ENCODE results near the gene C5orf15.
"Not testable (repeated sequence)": the region's sequence is repeated elsewhere in the genome, so short reads cannot be mapped to it uniquely, and the experiment has no call there.

C5orf15 gene

DNA sequence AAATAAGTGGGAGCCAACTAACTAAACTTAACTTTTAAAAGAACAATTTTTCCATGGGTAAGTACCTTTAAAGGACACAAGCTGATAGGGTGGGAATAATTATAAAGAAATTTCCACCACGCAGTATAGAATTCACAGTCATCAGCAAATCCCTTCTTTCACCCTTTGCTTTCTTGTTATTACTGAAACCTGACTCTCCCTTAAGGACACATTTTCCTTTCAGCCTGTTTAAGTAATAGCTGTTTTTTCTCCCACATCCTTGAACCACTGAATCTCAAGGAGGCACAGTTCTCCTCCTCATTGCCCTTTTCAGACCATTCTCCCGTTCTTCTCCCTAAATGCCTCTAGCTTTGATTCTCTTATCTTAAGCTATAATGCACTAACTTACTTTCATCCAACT, 6.3 kb downstream of the C5orf15 start:
- no peak for DNase-seq

DNA sequence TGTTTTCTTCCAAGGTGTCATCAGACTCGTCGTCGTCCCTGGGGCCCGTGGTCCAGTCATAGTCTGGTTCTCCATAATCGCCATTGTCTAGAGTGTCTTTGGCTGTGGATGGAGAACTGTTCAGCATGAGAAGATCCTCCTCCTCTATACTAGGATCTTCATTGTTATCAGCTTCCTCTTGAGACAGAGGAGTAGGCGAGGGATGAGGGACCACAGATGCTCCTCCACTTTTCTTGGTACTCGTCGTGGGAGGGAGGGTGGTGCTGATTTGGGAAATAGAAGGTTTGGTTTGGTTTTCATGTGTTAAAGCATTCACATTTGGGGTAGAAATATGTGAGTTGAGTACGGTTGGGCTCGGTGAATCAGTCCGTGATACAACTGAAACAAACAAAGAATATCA, 8.8 kb downstream of the C5orf15 start:
- no peak for DNase-seq

DNA sequence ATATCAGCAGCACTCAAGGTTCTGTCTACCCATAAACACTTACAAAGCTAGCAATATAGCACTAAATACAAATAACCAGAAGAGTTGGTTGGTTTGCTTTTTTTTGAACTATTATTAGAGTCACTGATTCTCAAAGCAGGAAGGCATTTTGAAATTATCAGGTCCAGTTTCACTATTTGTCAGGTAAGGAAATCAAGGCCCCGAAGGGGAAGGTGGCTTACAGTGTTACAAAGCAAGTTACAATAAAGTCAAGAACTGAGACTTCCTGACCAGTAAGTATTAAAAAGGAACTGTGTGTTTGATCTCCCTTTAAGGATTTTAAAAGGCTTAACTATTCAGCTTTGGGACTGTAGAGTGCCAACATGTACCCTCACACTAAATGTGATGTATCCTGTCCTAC, 10.8 kb downstream of the C5orf15 start:
- DNase-seq: no peak

DNA sequence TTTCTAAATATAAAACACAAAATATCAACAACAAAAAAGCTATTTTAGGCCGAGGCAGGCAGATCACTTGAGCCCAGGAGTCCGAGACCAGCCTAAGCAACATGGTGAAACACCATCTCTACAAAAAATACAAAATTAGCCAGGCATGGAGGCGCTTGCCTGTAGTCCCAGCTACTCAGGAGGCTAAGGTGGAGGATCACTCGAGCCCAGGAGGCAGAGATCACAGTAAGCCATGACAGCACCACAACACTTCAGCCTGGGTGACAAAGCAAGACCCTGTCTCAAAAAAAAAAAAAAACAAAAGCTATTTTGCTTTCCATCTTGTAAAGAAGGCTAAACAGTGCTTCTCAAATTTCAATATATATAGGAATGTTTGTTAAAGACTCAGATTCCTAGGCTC, 11.3 kb downstream of the C5orf15 start:
- DNase-seq: no peak

DNA sequence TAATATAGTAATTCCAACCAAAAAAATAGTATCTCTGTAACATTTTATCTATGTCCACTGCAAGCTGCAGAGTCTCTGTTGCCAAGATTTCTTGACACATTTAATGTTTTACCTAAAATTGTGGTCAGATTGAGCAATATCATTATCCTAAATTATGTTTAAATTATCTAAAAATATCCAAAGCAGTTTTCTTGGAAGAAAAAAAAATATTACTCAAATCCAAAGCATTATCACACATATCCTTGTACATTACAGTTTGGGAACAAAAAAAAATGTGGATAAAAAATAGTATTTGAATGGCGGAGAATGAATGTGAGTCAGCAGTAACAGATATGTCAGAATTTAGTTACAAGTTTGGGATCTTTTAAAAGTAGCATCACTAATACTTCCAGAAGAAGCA, 12.2 kb downstream of the C5orf15 start:
- DNase-seq: not testable (repeated sequence)

DNA sequence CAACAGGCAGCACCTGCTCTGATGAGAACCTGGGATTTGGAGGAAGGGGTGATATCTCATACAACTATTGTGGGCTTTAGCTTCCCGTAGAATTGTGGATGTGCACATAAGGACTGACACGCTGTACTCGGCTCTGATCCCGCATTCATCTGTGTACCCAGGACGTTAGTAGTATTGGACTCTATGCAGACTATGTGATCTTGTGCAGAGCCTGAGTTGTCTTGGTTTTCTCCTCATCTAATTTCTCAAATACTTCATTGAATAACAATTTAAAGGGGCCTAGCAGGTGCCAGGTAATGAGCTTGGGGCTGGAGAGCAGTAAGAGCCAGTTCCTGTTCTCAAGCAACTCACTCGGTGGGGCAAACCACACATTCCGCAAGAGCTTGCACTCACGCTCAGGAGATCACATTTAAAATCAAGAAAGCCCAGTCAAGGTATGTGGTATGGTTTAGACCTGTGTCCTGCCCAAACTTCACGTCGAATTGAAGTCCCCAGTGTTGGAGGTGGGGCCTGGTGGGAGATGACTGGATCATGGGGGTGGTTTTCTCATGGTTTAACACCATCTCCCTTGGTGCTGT, 14.8 kb downstream of the C5orf15 start:
- no peak for DNase-seq

DNA sequence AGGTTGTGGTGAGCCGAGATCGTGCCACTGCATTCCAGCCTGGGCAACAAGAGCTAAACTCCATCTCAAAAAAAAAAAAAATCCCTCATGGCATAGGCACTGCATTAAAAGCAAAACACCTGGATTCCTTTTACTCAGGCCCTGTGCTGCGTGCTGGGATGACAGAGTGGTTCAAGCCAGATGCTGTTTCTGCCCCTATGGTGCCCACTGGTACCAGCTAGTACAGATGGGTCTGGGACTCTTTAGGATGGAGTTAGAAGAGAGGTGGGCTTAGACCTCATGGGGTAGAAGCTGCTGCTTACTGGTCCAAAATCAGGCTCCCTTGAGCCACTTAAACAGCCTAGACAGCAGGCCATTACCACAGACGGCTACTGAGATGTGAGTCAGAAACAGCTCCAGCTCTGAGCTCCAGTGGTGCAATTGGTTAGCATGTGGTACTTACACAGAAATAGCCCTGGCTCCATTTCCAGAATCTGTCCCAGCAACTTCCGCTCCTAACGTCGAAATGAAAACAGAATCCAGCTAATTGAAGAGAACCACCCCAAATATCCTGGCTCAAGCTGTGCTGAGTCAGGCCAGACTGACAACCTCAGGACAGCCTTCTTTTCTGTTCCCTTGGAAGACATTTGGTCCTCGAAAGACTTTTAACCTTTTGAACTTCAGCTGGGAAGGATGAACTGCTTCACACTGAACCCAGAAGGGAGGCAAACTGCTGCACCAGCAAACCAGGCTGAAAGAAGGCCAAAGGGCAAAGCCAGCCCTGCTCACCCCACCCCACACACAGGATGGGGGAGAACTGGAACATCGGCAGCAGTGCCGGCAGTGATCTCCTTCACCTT, 15.5 kb downstream of the C5orf15 start:
- no peak for DNase-seq

DNA sequence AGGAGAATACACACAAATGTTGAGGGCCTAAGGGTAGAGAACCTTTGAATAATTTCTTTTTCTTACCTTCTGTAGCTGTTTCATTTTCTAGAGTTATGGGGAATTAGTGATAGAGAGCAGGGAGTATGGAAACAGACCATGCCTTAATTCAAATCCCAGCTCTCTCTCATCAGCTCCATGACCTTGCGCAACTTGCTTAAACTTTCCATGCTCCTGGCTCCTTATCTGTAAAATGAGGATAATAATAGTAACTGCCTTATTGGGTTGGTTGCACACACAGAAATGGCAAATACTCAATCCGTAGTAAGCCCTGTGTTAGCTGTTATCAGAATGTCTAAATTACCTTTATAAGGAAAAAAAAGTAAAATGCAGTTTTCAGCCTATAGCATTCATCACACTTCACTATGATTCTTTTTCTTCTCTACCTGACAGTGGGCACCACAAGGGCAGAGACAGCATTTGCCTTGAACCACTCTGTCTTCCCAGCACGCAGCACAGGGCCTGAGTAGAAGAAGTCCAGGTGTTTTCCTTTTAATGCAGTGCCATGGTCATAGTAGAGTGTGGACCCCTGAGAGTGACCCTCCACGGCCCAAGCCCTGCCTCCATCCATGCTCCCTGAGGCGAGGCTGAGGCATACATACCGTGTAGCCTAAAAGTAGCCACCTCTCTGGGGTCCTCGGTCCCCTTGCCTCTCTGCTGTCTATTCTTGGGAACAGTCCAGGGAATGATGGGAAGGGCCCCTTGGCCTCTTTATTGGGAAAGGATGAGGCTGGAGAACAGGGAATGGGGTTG, 17.4 kb downstream of the C5orf15 start:
- no peak for DNase-seq

DNA sequence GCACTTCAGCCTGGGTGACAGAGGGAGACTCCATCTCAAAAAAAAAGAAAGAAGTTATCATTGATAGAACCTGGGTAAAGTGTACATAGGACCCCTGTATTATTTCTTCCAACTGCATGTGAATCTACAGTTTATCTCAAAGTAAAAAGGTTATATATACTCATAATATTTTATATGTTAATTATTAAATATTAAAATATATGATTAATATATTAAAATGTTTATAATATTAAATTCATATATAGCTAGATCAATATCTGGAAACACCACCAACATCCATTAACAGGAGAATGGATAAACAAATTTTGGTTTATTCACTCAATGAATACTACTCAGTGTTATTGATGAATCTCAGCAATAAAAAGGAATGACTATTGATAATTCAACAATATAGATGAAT, 19.7 kb downstream of the C5orf15 start:
- no peak for DNase-seq

DNA sequence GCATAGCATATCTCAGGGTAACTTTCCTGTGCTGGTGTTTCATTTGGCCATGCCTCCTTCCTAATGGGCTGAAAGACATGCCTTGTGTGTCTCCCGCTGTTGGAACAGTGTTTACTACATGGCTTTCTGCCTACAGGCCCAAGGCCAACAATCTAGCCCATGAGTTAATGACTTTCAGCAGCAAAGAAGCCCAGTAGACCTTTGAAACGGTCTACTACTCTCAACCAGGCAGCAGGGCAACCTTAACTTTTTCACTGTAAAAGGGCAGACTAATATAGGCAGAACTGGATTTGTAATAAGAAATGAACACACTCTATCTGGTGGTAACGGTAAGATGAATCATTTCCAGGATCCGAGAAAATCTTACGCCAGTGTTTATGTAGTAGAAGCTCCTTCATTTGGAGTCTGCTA, 21.0 kb downstream of the C5orf15 start:
- peak; percentile 70 for DNase-seq

DNA sequence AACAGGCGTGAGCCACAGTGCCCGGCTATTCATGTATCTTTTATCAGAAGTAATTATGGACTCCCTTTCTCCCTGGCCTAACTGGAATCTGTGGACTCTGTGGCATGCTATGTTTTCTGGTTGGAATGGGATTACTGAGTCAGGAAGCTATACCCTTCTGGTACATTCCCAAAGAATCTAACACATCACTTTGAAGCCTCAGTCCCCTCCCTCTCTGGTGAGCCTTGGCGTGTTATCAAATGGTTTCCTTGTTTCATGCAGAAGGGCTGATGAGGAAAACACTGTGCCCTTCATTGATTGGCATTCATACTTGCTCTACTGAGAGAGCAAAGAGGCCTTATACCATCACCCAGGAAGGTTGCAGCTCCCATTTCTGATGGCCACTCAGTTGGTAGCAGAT, 22.9 kb downstream of the C5orf15 start:
- no peak for DNase-seq

DNA sequence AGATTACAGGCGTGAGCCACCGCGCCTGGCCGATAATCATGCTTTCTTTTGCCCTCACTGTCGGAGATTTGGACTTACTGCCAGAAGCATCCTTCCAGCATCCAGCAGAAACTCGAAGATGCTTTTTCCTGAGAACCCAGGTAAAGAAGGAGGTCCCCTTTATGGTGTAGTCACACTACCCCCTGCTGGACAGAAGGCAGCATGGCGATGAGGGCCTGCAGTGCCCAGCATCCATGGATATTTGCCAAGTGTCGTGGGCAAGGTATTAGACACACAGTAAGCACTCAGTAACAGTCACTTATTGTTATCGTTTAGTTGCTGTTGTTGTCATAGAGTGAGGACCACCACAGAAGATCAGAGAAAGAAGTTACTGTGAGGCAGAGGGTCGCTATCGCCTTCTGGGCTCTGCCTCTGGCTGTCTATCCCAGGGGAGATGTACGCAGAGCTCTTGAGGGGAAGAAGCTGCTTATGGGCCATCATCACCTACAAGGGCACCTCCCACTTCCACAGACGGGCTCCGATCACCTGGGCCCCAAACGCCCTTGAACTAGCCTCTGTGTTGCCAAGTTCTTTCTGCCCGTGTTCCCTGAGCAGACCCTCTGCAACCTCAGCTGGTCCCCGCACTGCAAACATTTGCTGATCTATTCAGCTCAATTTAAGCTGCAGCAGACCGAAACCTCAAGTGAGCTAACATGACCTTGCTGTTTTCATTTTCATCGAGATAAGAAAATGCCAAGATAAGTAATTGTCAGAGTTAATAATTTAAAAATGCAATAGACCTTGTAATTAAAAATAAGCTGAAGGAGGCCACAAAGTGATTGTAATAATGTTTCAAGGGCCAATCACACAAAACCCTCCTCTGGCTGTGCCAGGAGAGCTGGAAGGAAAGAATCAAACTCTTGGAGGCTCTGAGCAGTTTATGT, 23.9 kb downstream of the C5orf15 start:
- DNase-seq: no peak

DNA sequence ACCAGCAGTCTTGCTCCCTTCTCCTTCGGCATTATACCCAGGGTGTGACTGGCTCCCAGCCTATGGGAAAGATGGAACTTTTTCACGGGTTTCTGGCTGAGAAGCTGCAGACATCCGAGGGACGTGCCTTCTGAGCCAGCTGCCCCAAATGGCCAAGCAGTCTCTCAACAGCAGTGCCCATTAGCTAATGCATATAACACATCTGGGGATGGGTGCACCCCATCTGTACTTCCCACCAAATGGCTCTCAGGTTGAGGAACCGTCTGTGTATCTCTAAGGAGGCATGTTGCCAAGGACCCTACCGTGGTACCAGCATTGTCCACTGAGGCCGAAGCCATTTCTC, 25.0 kb downstream of the C5orf15 start:
- no peak for DNase-seq

DNA sequence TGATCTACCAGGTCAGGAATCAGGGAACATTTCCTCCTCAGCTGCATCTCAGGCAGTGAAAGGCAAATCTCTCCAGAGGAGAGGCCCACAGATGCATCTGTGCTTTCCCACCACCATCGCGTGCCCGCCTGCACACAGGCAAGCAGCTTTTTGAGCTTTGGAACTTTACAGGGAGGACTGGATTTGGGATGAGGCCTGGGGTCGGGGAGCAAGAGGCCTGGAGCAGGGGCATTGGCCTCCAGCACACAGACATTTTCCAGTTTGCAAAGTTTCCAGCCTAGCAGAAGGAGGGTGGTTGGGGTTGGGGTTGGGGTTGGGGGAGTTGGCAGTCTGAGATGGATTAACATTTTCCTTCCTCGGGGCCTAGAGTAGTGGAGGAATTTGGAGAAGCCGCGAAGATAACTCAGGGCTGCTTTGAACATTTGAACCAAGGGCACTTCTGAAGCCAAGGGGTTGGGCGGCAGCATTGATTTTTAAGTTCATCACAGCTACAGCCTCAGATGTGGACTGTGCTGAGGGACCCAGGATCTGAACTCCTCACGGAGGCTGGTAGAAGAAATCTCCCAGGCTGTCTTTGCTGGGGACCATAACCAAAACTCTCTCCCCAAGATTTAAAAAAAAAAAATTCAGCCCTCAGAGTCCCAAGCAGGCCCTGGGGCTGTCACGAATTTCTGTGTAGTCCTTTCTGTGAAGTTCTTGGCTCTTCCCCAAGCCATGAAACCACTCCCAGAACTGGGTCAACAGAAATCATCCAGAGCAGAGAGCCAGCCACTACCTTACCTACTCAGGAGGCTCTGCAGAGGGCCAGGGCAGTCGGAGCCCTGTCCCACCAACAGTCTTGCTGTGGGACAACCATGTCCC, 25.6 kb downstream of the C5orf15 start:
- DNase-seq: no peak

DNA sequence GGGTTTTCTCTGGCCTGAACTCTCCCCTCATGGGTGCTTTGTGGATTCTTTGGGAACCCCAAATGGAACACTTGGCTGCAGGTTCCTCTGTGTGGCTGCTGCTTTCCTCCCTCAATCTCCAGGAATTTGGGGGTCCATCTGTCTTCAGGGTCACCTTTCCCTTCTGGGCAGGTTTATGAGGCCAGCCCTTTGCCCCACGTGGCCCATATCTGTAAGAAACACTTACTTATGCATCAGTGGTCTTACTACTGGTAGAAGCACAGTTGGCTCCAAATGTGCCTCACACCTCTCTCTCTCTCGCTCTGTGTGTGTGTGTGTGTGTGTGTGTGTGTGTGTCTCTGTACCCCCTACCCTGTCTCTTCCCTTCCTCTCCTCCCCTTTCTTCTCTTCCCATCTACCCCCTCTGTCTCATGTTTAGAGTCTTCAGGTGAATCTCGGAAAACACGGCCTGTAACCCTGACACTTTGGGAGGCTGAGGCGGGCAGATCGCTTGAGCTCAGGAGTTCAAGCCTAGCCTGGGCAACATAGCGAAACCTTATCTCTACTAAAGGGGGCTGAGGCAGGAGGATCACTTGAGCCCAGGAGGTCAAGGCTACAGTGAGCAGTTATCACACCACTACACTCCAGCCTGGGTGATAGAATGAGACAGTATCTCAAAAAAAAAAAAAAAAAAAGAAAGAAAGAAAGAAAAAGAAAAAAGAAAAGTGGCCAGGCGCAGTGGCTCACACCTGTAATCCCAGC, 26.8 kb downstream of the C5orf15 start:
- DNase-seq: no peak

DNA sequence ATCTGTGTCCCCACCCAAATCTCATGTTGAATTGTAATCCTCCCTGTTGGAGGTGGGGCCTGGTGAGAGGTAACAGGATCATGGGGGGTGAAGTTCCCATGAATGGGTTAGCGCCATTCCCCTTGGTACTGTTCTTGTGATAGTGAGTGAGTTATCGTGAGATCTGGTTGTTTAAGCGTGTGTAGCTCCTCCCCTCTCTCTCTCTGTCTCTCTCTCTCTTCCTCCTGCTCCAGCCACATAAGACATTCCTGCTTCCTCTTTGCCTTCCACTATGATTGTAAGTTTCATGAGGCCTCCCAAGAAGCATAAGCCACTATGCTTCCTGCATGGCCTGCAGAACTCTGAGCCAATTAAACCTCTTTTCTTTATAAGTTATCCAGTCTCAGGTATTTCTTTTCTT, 28.8 kb downstream of the C5orf15 start:
- peak; percentile 4 for DNase-seq

DNA sequence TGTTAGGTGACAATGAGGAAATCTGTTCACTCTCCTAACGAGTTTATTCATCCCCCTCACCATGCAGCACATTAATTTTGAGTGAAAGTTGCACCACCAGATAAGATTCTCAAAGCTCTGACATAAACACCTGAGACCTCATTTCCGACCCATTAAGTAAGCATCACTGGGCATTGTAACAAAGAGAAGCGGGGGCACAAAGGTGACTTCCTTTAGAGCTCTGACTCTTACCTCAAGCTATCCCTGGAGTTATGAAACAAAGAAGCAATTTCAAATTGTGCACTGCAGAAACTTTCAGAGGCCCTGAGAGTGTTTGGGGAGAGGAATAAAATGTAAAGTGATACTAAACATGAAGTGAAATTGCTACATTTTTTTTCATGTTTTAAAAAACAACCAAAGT, 29.5 kb downstream of the C5orf15 start:
- DNase-seq: no peak

DNA sequence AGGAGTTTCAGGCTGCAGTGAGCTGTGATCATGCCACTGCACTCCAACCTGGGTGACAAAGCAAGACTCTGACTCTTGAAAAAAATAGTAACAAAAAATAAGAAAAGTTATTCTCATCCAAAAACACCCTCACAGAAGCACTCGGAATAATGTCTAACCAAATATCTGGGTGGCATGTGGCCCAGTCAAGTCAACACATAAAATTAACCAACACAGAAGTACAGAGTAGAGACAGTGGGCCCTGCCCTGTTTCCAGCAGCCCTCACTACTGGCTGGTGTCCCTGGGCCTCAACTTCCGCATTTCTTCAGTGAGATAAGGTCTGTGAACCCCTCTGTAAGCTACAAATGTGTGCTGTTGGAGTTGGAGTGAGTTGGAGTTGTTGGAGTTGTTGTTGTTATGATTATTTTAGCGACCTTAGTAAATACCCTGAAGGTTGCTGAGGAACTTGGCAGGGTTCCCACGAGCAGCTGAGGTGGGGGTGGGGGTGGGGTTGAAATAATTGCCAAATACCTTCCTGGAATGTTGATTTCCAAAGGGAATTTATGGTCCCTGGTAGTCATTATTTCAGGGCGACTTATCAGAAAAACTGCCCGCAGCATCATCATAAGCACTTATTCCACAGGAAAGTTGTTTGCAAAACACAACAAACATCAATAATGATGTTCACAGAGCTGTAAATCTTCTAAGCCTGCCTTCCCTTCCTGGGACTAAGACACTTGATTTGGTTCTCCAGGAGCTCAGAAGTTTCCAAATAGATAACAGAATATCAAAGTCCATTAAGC, 30.2 kb downstream of the C5orf15 start:
- peak; percentile 29 for DNase-seq

DNA sequence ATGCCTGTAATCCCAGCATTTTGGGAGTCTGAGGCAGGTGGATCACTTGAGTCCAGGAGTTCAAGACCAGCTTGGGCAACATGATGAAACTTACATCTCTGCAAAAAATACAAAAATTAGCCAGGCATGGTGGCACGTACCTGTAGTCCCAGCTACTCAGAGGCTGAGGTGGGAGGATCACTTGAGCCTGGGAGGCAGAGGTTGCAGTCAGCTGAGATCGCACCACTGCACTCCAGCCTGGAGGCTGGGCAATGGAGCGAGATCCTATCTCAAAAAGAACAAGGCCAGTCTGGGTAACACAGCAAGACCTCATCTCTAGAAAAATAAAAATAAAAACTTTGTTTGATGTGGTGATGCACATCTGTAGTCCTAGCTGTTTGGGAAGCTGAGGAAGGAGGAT, 30.8 kb downstream of the C5orf15 start:
- DNase-seq: not testable (repeated sequence)

DNA sequence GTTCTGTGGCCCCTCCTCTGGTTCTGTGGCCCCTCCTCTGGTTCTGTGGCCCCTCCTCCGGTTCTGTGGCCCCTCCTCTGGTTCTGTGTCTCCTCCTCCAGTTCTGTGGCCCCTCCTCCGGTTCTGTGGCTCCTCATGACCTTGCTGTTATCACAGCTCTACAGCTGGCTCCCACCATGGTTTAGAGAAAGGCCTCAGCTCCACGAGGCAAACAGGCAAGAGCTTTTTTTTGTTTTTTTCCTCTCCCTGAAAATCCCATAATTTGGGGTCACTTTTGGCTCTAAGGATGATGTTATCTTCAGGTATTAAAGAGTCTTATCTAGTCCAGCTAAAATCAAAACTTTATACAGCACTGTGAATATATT, 31.8 kb downstream of the C5orf15 start:
- peak; percentile 13 for DNase-seq
